Measurements from ENCODE around the gene NDST3.

DNA sequence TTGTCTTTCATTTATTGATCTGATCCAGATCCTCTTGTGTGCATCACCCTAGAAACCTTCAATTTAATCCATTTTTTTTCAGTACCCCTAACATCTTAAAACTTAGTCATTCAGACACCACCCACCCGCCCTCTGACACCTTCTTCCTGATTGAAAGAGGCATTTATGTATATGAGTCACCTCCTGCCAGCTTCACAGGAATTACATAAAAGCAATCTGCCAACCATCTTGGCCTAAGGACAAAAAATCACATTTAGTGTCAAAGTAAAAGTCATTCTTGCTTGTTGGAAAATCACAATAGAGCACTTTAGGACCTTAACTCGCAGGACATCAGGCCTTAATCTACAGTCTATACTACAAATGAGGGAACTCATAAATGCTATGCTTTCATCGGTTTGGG is 52.1 kb downstream of the NDST3 start:
- TF ChIP-seq, protein P1, sequence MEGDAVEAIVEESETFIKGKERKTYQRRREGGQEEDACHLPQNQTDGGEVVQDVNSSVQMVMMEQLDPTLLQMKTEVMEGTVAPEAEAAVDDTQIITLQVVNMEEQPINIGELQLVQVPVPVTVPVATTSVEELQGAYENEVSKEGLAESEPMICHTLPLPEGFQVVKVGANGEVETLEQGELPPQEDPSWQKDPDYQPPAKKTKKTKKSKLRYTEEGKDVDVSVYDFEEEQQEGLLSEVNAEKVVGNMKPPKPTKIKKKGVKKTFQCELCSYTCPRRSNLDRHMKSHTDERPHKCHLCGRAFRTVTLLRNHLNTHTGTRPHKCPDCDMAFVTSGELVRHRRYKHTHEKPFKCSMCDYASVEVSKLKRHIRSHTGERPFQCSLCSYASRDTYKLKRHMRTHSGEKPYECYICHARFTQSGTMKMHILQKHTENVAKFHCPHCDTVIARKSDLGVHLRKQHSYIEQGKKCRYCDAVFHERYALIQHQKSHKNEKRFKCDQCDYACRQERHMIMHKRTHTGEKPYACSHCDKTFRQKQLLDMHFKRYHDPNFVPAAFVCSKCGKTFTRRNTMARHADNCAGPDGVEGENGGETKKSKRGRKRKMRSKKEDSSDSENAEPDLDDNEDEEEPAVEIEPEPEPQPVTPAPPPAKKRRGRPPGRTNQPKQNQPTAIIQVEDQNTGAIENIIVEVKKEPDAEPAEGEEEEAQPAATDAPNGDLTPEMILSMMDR (IDR thresholded peaks at IDR 0.05) = no peak
- TF ChIP-seq POLR2A (IDR thresholded peaks at IDR 0.05) (no peak), EP300 (IDR thresholded peaks at IDR 0.05) (no peak), POLR2AphosphoS5 (IDR thresholded peaks at IDR 0.05) (no peak)
